Nucleus accumbens (tissue), 56 donors: ENCODE results near the gene PTH1R.

ENCODE experiments used
- DNase-seq, 56 donors: peaks; one replicate each; lab custom pipeline; 2025; lab: John Stamatoyannopoulos, UW

PTH1R gene

DNA sequence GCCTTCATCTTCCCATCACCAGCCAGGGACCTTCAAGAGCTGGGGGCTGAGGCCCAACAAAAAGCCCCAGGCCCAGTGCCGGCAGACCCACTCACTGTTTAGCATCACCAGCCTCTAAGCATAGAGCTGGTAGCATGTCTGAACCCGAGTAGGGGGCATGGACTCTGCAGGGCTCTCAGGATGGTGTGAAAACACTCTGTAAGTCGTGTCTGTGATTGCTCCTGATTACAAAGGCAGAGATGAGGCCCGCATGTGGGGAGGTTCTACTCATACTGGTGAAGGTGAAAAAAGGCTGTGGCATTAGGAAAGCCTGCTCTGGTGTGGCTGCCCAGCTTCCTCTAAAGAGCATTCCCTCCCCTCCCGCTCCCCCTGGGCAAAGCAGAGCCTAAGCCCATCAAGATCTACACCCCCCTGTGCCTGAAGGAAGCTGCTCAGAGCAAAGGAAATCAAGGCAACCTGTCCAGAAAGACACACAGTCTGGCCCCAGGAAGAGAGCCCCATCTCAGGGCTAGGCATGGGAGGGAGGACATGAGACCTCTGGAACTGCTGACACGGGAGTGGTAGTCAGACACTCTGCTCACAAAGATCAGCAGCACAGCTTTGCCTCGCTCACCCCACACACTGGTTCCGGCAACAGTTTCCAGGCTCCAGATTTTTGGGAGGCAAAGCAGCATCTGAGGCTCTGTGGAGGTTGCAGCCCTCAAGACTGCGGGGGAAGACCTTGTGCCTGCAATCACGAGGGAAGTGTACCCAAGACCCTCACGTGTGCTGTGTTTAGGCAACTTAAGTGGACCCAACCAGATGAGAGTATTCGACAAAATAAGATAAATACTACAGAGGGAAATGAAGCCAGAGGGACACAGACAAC lies 62.3 kb downstream of the PTH1R start:
- DNase-seq = peak in 2 of 56 donors; percentile 9 to 14

DNA sequence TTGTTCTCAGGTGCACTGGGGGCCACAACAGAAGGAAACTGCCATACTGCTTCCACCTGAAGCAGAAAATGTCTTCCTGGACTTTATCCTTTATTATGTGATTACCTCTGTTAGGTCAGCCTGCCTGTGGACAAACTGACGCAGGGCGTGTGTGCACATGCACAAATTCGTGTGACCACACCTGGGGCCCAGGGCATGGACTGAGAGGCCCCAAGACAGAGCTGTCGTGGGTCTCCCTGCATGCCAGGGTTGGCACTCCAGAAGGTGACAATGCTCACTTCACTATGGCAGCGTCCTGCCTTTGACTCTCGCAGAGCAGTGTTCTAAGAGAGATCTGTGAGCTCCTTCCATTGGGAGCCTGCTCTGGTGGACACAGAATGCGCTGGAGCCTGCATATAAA lies 64.6 kb downstream of the PTH1R start:
- DNase-seq = no peak

DNA sequence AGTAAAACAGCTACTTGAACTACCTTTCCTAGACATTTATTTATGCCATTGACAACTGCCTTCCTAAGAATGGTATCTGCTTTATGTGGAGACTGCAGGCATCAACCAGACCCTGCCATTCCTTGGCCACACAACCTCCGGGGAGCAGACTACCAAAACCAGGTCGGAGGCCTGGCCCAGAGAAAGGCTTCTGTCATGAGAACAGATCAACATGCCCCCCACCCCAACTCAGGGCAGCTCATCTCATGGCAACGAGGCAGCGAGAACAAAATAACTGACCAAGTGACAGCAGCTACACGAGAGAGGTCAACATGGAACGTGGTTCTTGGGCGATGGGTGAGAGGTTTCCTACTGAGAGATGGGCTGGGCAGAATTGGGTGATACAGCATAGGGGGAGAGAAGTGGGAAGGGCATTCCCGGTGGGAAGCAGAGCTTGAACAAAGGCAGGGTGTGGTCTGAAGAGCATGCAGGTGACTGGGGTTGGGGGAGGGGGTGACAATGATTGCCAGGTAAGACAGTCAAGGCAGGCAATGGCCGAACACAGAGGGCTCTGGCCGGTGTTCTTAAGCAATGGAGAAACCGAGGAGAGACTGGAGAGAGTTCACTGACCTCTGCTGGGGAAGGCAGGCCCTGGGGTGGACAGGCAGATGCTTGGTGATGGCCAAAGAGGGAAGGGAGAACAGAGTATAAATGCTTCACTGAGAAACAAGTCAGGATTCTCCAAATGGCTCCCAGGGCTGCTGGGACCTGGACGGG lies 65.1 kb downstream of the PTH1R start:
- no peak for DNase-seq

DNA sequence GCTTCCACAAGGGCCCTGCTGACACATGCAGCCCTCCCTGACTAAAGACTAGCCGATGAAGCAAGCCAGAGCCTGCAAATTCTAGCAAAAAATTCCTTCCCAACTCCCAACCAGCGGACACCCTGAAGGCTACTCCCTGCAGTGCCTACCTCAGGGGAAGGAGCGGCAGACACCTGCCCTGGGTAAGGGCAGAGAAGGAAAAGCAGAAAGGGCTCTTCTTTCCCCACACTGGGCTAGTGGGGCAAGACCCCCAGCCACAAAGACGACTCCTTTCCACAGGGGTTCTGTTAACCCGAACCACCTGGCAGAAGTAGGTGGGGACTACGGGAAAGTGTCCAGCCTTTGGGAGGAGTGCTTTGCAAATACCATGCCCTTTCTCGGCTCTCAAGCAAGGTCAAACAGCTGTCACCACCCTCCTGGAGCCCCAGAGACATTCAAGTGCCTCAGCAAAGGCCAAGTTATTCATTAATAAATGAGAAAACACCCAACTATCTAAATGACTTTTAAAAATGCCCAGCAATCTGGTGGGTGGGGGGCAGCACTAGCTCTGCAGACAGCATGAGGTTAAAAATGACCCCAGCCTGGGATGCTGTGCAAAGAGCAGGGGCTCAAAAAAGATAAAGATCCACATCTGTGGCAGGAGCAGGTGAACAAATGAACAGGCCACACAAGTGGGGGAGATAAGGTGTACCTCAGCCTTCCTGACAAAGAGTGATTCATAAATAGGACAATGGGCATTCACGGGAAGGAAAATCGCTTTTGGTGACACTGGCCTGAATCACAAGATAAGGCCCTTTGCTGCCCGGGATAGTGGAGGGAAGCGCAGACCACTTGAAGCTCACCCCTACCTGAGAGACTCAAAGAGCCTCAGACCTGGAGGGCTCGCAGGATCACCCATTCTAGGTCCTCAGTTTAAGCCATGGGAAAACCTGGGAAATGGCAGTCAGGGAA lies 66.0 kb downstream of the PTH1R start:
- no peak for DNase-seq

DNA sequence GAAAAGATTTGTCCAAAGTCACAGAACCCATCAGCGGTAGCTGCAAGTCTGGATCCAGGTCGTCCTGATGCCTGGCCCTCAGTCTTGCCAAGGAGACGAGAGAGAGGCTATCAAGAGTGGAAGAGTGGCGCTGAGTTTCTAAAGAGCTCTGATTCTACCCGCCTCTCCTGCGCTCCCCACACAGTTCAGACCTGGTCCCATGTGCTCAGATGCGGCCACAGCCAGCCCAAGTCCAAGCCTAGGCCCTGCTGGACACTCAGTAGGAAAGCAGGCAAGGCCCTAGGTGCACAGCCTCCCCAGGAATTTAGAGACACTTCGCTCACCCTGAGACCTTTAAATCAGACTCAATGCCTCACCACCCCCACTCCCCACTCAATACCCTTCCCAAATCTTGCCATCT lies 66.7 kb downstream of the PTH1R start:
- DNase-seq = no peak

DNA sequence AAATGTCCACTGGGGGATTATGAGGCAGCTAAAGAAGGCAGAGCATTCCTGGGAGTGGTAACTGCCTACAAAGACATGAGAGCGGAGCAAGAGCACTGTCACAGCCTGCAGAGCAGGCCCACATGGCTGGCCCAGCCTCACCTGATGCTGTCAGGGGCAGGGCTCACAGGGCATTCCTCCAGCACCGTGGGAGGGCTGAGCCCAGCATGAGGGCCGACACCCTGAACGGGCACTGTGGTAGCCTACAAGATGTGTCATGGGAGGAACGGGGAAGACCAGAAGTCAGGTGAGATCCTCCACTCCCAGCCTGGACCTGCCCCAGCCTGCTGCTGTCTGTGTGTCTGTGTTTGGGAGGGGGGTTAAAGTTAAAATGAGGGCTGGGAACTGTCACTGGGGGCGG lies 68.9 kb downstream of the PTH1R start:
- no peak for DNase-seq

DNA sequence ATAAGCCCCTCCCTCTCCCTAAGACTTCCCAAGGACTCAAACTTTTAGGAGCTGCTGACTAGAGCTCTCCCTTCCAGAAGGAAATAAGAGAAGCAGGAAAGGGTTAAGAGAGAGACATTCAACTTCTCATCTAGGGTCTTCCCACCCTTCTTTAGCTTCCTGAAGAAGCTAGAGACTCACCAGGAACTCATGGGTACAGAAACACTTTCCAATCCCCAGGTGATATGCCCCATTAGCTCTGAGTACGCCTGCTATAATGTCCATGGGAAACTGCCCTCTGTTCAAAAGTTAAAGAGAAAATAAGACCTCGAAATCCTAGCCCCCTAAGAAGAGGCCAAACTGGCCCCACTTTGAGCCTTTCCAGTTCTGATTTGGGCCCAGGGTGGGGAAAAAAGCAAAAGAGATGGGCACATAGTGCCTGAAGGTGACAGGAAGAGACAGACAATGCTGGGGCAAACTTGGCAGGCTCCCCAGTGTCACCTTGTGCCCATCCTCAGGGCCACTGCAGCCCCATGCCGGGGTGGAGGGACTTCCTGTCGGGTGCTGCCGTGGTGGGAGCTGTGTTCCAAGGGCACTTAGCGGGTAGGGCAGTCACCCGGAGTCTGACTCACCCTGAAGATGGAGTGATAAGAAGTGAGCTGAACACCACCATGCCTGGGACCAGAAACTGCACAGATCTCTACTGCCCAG lies 69.5 kb downstream of the PTH1R start:
- DNase-seq = no peak

DNA sequence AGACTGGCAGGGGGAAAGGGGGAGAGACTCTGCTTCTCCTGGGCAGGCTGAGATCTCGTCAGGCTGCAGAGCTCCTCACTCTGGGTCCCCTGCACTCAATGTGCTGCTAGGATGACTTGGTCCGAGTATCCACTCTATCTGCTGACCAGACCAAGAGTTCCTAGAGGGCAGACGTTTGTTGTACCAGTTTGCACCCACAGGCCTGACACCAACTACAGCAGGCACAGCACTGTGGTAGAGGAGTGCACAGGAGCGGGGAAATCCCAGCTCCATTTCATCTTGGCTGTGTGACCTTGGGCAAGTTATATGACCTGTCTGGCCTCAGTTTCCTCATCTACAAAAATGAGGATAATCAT lies 70.0 kb downstream of the PTH1R start:
- DNase-seq = no peak

DNA sequence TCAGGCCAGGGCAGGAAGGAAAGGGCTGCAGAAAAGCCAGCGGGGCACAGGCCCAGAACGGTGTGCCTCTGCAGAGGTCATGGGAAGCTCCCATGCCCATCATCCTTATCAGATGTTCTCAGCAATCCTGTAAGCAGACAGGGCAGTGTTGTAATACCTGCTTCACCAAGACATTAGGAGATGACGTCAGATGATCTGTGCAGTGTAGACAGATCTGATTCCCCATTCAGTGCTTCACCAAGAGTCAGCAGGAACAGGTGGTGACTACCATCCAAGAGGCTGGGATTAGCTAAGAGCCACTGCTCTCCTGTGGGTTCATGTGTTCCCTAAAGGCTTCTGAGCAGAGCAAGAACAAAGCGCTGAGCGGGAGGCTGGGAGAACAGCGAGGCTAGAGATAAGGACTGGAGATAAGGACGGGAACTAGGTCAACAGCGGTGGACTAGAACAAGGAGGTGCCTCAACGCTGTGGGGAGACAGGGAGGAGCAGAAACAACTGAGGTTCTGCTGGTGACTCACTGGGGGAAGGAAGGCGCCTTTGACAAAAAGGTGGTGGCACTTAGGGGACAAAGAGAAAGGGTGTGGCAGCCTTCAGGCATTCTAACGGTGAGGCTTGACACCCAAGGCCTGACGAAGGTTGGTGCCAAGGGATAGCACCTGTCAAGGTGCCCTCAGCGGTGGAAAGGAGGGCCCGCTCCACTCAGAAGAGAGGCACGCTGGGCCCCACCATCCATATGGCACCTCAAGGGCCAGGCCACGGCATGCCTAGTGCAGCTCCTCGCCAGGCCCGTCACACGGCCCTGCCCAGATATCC lies 70.7 kb downstream of the PTH1R start:
- no peak for DNase-seq

DNA sequence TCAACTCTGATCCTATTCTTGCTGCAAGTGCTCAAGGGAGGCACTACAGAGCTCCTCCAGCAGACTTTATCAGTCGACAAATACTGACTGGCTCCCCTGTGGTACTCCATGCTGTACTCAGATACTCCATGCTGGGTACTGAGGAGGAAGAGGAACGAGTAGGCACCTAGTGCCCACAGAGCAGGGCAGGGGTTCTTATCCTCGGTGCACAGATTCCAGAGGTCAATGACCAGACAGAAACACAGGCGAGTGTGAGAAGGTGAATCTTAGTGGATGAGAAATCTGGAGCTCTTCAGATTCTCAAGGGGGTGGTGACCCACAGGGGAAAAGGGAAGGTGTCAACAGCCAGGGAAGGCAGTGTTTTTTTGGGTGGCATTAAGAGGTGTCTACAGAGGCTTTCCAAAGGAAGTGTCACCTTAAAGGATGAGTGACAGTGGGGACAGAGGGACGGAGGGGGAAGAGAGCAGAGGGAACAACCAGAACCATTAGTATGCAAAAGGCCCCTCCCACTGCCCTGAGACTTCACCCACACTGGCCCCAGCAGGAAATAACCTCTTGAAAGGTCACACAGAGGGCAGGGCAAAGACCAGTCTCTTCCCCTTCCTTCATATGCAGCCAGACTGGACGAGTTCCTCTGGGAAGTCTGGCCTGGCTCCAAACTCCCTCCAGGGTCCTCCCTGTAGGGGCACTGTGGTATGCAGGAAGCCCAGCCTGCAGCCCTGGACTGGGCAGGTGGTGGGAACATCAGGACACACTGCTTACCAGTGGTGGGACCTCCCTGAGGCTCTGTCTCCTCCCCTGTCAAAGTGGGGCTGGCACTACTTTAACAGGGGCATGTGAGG lies 71.5 kb downstream of the PTH1R start:
- no peak for DNase-seq

DNA sequence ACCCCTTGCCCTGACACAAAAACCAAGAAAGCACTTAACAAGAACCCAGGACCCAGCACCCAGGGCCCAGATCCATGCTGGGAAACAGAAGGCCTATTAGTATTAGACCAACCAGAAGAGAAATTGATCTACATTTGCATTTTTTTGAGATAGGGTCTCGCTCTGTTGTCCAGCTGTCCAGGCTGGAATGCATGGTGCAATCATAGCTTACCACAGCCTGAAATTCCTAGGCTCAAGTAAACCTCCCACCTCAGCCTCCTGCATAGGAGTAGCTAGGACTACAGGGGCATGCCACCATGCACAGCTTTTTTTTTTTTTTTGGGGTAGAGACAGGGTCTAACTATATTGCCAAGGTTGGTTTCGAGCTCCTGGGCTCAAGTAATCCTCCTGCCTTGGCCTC lies 72.7 kb downstream of the PTH1R start:
- DNase-seq = no peak

DNA sequence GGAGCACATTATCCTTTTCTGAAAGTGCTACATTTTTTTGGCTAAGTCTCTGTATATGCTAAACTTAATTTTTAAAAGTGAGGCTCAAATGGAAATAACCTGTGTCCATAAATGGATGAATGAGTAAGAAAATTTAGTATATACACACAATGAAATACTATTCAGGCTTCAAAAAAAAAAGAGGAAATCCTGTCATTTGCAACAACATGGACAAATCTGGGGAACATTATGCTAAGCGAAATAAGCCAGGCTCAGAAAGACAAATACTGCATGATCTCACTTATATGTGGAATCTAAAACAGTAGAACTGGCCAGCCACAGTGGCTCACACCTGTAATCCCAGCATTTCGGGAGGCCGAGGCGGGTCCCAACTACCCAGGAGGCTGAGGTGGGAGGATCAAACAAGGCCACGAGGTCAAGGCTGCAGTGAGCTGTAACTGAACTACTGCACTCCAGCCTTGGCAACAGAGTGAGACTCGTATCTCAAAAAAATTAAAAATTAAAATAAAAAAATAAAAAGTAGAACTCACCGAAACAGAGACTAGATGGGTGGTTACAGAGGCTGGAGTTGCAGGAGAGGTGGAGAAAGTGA lies 73.2 kb downstream of the PTH1R start:
- no peak for DNase-seq

DNA sequence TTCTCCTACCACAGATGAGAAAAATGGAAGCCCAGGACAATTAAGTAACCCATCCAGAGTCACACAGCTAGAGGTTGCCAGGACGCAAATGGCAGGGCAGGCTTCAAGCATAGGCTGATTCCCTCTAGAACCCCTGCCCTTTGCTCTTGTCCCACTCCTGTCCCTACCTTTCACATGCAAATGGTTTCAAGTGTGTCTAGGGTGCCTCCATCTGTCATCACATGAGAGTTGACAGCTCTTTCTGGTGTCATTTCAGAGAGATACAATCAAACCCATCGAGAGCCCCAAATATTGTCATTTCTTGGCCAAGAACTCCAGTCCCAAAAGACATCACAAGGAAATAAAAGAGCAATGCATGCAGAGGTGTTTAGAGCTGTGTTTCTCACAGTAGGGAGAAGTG lies 75.3 kb downstream of the PTH1R start:
- DNase-seq = no peak
